HT1080 (cell line): ENCODE data around the gene OR4D5. TPM values are rescaled to one million over a fixed set of nuclear protein-coding genes. Genes with fewer than 3 reads are reported as not detected.

Source experiments
- DNase-seq: peaks from one replicate; pipeline ENCODE4 v3.0.0-alpha.2; 2015; ENCODE audit warnings: low read depth
- polyA plus RNA-seq, 2 experiments: library from polyadenylated mRNA; depleted of rRNA; stranded (reverse); fragments of >200 nt; gene quantifications; 2 replicates each; pipeline ENCODE4 v1.2.3, GENCODE V29; 2015
- total RNA-seq: library from RNA; depleted of rRNA; stranded (reverse); fragments of >200 nt; shearing (Covaris generic); gene quantifications from 2 replicates; pipeline ENCODE4 v1.2.3, GENCODE V29; 2014; rRNA removed

Gene OR4D5
- total RNA-seq = not detected in 2 replicates
- not detected in 2 replicates for polyA plus RNA-seq (2015; cell fraction: cytosol; rRNA removed)
- polyA plus RNA-seq (2015; cell fraction: nucleus; rRNA removed) = not detected in 2 replicates

DNA sequence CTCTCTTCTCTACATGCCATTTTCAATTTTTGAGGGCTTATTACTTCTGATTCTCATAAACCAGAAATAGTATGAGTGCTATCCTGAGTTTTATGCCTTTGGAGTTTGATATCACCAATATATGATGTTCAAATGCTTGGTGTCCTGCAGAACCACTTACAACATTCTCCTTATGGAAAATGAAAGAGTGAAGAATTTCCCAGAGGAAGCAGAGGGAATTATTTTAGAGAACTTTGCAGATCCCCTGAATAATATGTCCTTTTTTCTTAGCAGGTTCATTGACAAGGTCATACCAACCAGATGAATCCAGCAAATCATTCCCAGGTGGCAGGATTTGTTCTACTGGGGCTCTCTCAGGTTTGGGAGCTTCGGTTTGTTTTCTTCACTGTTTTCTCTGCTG lies at the start of gene OR4D5:
Gene OR4D5, plus strand, starts transcription at position 301 of the 400 bp plus-strand sequence. Its CDS starts 0 bp downstream, at position 301.
- DNase-seq = no peak

DNA sequence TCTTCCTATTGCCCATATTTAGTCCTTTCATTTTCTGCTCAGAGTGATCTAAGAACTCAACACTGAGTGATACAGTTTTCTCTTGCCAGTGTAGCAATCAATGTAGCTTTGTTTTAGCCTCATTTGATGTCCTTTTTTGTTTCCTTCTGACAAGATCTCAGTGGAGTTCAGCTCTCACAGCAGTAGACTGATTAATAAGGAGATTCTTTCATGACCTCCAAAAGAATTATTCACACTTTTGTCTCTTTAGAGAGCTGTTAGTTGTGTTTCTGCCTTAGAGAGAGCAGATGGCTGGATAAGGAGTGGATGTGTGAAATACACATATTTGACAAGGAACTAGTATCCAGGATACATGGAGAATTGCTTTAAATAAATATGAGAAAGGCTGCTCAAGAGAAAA lies 47.4 kb upstream of the OR4D5 start:
- no peak for DNase-seq

DNA sequence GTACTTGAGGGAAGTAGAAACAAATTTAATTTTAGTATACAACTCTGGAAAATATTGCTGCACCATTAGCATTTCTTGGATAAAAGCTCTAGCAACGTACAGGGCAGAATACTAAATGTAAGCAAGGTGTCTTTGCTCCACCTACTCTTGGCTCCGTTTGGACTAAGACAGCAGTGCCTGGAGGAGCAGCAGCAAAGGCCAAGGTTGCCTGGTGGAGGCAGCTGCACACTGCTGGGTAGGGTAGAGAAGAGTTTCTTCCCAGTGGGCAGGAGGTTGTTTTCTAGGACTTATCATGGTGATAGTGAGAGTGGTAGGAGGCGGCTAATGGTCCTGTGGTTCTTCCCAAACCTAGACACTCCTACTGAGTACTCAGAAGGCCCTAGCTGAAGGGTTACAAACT lies 39.6 kb upstream of the OR4D5 start:
- DNase-seq = no peak

DNA sequence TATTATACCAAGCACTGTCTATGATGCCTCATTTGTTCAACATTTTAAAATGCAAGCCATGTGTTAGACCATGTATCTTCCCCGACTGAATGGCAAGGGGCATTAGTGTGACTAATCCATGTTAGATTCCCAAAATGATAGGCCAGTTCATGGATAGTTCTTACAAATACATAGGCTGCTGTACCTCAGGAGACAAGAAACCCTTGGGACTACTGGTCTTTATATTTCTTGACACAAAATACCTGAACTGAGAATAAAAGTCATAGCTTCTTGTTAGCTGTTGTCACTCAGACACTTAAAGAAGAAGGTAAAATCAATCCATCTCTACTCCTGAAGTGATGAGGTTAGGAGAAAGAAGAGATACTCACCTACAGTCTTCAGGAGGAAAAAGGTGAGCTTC lies 37.5 kb upstream of the OR4D5 start, which contains the start of gene OR8D4:
Gene OR8D4, plus strand, starts transcription at position 301 of the 400 bp plus-strand sequence. CDS start 4,265 bp downstream, outside the sequence.
- DNase-seq = no peak

DNA sequence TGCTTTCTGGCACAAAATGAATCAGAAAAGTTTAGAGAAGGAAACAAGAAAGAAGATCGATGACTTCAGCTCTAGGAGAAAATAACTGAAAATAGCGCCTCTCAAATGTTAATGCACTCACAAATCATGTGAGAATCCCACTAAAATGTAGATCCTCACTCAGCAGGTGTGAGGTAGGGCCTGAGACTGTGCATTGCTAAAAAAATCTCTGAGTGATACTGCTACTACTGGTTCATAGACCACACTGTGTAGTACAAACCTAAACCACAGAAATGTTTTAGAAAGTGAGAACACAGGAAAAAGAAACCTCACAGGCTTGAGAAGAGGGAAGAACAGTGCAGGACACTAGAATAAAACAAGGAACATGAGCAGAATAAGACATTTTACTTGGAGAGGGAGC lies 35.5 kb upstream of the OR4D5 start:
- DNase-seq = no peak

DNA sequence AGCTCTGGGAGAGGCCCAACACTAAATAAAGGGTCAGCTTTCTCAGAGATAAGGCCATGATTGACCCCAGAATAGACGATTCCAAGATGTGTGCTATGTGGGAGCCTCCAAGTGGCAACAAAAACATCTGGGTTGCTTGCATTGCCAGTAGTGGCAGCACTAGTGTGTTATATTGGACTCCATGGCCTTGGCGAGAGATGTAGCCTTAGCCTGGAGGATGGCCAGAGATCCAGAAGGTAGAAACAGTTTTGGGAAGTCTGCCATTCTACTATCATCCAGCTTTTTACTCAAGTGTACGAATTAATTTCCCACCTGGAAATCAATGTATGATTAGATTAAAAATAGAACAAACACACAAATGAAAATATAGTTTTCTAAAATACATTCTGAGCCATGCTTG lies 34.5 kb upstream of the OR4D5 start:
- no peak for DNase-seq

DNA sequence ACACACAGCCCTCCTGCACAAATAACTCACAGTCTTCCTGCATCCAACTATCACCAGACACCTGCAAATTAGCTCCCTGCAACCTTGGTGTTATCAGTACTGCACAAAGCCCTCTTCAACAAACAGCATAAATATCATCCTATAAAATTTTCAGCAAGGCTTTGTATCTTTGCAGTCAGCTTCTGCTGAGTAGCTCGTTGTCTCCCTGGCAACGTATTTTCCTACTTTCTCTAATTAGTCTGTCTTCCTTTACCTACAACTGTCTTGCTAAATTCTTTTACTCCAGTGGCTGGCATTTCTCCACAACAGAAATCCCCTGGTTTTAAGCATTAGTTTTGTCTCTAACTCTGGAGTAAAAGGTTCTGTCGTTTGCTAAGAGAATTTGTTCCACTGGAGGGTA lies 33.6 kb upstream of the OR4D5 start:
- DNase-seq = no peak

DNA sequence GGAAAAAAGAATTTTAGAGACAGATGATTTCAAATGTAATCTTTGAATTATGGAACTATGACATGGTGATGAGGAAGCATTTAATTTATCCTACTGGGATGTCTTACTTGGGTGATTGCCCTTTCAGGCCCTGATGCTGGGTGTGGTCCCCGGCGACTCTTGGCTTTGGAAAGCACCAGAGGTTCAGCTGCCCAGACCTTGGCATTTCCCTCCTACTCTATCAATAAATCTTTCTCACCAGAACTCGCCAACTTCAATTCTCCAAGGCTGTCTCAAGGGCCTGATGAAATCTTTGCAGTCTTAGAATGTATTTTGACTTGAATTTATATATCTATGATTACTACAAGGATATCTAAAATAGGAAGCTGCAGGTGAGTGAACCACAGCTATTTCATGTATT lies 18.5 kb upstream of the OR4D5 start:
- no peak for DNase-seq

DNA sequence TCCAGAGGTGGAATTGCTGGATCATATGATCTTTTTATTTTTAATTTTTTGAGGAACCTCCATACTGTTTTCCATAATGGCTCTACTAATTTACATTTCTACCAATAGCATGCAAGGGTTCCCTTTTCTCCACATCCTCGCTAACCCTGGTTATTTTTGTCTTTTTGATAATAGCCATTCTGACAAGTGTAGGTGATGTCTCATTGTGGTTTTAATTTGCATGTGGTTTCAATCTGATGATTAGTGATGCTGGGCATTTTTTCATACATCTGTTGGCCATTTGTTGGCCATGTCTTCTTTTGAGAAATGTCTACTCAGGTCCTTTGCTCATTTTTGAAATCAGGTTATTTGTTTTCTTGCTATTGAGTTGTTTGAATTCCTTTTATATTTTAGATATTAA lies 15.4 kb upstream of the OR4D5 start:
- no peak for DNase-seq

DNA sequence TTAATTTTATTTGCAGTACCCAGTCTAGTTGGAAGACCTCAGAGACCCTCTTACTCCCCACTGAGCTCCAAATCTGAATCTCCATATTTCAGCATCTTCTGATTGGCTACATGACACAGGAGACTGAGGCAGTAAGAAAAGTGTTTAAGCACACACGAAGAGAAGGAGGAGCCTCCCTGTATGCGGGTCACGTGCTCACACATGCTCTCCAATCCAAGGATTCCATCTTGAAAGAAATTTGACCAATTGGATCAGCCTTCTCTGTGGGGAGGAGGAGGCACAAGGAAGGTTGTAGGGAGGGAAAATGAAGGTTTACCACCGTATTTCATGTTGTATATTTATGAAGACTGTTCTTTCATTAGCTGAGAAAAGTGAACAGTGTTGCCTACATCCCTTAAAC lies 3.0 kb downstream of the OR4D5 start:
- no peak for DNase-seq

DNA sequence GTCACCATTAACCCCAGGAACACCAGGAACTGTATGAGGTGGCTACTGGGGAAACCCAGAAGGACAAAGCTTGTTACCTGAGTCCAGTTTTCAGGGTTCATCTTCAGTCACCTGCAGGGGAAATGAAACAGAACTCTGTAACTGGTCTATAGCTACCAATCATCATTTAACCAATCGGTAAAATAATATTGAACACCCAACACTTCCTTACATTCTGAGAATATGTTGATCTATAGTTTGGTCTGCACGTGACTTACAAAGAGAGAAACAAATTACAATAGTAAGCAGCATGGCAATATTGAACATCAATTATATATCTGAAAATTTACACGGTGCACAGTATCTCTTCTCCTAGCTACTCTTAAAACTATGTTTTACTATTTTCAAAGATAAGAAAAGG lies 4.3 kb downstream of the OR4D5 start, which contains the start of gene OR6T1:
Gene OR6T1, minus strand, starts transcription at position 101 of the 400 bp plus-strand sequence. Its CDS starts 0 bp downstream, at position 101.
- DNase-seq = no peak

DNA sequence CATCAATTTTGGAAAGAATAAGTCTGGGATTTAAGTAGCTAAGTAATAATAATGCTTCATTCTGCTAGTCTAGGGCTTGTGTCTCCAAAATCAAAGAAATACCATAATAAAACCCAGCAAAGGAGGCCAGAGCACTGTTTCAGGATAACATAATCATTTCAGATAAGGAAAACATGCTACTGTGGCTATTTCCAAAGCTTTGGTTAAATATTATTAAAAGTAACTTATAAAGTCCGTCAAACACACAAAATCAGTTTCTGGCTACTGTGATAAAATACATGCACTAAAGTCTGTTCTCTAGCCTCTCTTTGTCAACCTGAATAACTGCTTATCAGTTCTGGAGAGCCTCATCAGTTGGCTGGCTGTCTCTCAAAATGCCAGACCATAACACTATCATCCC lies 5.7 kb downstream of the OR4D5 start:
- no peak for DNase-seq

DNA sequence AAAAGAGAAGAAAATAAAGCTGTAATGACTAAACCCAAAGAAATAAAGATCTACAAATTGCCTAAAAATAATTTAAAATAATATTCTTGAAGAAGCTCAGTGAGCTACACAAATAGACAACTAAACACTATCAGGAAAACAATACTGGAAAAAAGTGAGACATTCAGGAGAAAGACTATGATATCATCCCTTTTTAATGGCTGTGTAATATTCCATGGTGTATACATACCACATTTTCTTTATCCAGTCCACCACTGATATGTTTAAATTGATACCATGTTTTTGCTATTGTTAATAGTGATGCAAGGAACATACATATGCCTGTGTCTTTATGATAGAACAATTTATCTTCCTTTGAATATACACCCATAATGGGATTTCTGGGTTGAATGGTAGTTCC lies 17.3 kb downstream of the OR4D5 start:
- no peak for DNase-seq

DNA sequence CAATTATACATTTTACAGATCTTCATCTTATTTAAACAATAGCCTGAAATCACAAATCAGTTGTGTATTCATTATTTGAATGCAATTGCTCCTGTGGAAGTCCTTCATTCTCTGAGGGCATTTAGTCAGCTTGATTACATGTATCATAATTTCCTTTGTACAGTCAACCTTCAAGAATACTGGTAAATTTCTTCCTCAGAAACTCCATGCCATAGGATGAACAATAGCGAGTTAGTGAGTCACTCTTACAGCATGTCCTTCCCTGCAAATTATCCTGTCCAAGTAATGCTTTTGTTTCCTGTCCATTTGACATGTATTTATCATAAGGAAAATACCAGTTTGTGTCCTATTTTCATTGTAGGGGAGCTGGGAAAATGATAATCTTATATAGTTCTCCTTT lies 34.4 kb downstream of the OR4D5 start:
- peak; percentile 92 for DNase-seq

DNA sequence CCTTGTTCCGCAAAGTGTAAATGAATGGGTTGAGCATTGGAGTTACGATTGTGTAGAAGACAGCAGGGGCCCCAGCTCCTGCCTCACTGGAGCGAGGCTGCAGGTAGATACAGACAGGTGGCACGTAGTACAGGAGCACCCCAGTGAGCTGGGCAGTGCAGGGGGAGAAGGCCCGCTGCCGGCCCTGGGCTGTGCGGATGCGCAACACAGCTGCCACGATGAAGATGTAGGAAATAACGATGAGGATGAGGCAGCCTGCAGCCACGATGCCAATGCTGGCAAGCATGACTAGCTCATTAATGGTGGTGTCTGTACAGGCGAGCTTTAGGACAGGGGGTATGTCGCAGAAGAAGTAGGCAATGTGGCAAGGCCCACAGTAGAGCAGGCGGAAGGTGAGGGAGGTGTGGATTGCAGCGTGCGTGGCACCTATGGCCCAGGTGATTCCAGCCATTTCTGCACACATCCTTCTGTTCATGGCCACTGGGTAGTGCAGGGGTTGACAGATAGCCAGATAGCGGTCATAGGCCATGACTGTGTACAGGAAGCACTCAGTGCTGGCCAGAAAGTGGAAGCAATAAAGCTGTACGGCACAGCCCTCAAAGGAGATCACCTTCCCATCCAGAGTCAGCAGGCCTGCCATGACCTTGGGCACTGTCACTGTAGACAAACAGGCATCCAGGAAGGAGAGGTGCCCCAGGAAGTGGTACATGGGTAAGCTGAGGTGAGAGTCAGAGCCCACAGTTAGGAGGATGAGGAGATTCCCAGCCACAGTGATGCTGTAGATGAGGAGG lies 37.5 kb downstream of the OR4D5 start:
- no peak for DNase-seq

DNA sequence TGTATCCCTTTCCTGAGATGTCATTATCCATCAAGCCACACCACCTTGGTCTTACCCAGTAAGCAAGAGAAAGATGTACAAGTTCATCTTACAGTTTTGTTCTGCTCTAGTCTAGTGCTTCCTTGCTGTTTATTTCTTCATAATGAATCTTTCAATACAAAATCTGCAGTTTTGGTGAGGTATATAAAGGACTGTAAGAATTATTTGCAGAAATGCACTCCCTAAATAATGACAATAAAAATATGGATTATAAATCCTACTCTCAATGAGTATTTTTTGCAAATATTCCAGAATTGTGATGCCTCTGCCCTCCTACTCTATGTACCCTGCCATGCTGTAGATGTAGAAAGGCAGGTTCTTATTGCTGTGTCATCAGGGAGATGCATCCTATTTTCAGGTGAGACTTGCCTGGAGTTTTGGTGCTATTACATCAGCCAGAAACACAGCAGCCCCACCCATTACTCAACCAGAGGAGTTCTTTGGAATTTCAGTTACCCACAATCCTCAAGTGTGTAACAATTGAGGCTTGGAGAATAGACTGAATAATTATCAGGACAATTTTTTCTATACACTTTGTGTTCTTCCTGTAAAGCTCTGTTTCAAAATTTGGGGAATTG lies 38.4 kb downstream of the OR4D5 start, which contains the start of gene OR10S1:
Gene OR10S1, minus strand, starts transcription at position 51 of the 617 bp plus-strand sequence. CDS start 117 bp downstream, outside the sequence.
- DNase-seq = no peak

DNA sequence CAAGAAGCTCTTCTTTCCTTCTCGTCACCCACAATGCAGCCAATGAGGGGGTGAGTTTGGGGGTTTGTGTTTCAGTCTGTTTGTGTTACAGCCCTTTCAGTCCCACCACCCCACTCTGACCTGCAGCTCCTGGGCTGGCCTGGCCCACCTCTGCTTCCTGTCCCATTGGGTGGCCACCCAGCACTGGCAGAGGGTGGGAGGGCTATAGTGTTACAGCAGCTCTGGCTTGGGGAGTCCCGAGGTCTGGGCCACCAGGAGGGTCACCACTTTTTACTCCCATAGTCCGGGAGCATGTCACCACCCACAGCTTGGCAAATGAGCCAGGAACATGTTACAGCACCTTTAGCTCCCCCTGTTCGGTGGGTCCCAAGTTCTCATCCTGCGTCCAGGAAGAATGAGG lies 39.9 kb downstream of the OR4D5 start:
- no peak for DNase-seq

Other genes with a start within 250 kb of the OR4D5 start
- 9.7 and 11.3 TPM in 2 replicates for gene ZNF202, start 198.0 kb upstream of the OR4D5 start, total RNA-seq
- gene OR6X1, start 185.1 kb upstream of the OR4D5 start, total RNA-seq = not detected in 2 replicates
- not detected in 2 replicates for gene OR6M1, start 133.3 kb upstream of the OR4D5 start, total RNA-seq
- not detected in 2 replicates for gene TMEM225, start 53.9 kb upstream of the OR4D5 start, total RNA-seq
- gene OR8D4, start 37.5 kb upstream of the OR4D5 start, total RNA-seq = not detected in 2 replicates
- not detected in 2 replicates for gene OR6T1, start 4.2 kb downstream of the OR4D5 start, total RNA-seq
- not detected in 2 replicates for gene OR10S1, start 38.2 kb downstream of the OR4D5 start, total RNA-seq
- gene OR10G6, start 55.5 kb downstream of the OR4D5 start, total RNA-seq = not detected in 2 replicates
- not detected in 2 replicates for gene OR10G4, start 73.4 kb downstream of the OR4D5 start, total RNA-seq
- gene OR10G9, start 83.4 kb downstream of the OR4D5 start, total RNA-seq = not detected in 2 replicates
- not detected in 2 replicates for gene OR10G8, start 87.2 kb downstream of the OR4D5 start, total RNA-seq
- gene OR10G7, start 101.7 kb downstream of the OR4D5 start, total RNA-seq = not detected in 2 replicates
- 0.70 and 1.4 TPM in 2 replicates for gene VWA5A, start 175.8 kb downstream of the OR4D5 start, total RNA-seq
- gene OR10D3, start 243.7 kb downstream of the OR4D5 start, total RNA-seq = not detected in 2 replicates